HG03378 (cell line): ENCODE results near the gene PRDM16.

Experiments
- ATAC-seq: cut with Tn5 transposase; IDR thresholded peaks from one replicate; pipeline ENCODE4 v1.9.1; 2021; ENCODE audit warnings: mild to moderate bottlenecking, moderate library complexity; ENCODE audit not compliant: unreplicated experiment

PRDM16 gene

DNA sequence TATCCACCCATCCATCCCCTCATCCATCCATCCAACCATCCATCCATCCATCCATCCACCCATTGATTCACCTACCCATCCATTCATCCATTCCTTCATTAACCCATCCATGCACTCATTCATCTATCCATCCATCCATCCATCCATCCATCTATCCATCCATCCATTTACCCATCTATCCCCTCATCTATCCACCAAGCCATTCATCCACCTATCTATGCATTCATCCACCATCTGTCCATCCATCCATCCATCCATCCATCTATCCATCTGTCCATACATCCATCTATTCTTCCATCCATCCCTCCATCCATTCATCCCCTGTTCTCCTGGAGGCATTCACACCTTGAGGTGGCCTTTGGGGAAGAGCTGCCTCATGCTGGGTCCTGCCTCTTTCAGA is 107.0 kb downstream of the PRDM16 start:
- ATAC-seq = no peak

DNA sequence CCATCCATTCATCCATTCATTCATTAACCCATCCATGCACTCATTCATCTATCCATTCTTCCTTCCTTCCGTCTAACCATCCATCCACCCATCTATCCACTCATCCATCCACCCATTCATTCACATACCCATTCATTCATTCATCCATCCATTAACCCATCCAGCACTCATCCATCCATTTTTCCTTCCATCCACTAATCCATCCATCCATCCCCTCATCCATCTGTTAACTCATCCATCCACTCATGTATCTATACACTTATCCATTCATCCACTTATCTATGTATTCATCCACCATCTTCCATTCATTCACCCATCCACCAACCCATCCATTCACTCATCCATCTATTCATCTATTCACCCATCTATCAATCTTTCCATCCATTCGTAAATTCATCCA is 107.8 kb downstream of the PRDM16 start:
- no peak for ATAC-seq

DNA sequence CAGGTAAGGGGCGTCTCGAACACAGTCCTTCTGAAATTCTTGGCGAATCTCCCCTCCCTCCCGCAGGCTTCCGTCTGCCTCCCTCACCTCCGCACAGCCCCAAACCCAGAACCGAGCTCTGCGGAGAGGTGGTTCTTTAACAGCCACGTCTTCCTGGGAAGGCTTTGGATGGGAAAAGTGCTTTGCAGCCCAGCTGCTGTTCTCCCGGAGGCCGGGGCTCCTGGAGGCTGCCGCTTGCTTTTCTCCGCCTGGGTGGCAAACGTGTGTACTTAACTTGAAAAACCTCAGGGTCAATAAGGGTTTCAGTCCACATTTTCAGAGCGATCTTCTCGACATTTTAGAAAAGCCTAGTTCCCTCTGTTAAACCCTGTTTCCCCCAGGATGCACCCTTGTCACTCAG is 109.3 kb downstream of the PRDM16 start:
- no peak for ATAC-seq

DNA sequence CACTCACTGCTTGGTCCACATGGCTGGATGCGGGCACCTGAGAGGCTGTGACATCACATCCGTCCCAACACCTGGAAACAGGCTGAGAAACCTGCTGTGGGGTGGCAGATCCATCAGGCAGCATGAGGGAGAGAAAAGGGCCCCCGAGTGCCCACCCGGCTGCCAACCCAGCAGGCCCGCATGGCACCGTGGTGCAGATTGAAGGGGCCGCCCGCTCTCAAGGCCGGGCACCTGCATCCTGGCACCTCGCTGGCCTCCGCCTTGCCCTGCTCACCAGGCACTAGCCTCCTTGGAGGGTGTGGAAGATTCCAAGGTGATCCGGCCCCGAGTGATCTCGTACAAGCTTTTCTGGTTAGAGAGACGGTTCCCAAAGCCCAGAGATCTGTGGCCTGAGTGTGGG is 110.5 kb downstream of the PRDM16 start:
- no peak for ATAC-seq

GRCh38 chr1:3180915-3181314 is 111.9 kb downstream of the PRDM16 start:
- no peak for ATAC-seq

GRCh38 chr1:3181956-3182355 is 113.0 kb downstream of the PRDM16 start:
- no peak for ATAC-seq

DNA sequence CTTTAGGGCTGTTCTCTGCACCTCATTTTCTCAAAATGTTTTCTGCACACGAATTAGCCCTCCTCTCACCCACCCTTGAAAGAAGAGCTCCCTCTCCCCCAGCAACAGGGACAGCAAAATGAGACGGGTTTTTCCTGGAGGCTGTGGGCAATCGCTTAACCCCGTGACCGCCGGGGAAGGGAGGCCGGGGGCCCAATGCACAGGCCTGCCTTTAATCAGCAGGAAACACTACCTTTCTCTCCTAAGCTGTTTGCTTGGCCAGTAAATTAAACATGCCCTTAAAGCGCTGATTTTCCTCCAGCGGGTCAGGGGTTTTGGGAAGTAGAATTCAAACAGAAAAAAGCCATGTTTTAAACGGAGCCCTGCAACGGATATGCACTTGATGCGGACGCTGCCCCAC is 114.4 kb downstream of the PRDM16 start:
- no peak for ATAC-seq

DNA sequence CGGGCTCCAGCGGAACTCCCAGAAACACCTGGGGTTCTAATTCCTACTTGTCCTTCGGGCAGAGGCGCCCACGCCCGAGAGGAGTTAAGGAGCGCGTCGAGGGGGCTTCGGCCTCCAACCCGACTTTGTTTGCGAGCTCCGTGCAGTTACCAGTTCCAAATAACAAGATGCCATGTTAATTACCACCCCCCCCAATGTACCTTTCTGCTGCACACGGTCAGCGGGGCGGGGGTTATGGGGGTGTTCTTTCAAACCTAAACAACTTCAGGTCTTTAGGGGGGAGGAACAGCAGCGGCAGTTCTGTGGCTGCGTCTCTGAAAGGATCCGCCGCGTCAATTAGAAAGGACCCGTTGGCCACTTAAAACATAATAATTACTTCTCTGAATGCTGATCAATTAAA is 114.8 kb downstream of the PRDM16 start:
- ATAC-seq = no peak

- ATAC-seq = no peak
Measured at GRCh38 chr1:3184666-3185065, 115.7 kb downstream of the PRDM16 start.

DNA sequence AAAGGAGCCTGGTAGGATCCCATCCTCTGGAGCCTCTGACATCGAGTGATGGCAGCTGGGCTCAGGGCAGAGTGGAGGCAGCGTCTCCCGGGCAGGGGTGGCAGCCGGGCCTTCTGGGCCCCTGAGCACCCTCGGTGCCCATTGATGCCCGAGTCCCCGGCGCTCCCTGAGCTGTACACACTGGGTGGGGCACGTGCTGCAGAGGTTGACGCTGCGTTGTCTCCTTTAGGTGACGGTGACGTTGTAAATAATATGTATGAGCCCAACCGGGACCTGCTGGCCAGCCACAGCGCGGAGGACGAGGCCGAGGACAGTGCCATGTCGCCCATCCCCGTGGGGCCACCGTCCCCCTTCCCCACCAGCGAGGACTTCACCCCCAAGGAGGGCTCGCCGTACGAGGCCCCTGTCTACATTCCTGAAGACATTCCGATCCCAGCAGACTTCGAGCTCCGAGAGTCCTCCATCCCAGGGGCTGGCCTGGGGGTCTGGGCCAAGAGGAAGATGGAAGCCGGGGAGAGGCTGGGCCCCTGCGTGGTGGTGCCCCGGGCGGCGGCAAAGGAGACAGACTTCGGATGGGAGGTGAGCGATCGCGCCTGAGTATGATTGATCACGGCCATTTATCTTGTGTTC is 117.0 kb downstream of the PRDM16 start:
- no peak for ATAC-seq

GRCh38 chr1:3186526-3186921 is 117.5 kb downstream of the PRDM16 start:
- ATAC-seq = no peak

DNA sequence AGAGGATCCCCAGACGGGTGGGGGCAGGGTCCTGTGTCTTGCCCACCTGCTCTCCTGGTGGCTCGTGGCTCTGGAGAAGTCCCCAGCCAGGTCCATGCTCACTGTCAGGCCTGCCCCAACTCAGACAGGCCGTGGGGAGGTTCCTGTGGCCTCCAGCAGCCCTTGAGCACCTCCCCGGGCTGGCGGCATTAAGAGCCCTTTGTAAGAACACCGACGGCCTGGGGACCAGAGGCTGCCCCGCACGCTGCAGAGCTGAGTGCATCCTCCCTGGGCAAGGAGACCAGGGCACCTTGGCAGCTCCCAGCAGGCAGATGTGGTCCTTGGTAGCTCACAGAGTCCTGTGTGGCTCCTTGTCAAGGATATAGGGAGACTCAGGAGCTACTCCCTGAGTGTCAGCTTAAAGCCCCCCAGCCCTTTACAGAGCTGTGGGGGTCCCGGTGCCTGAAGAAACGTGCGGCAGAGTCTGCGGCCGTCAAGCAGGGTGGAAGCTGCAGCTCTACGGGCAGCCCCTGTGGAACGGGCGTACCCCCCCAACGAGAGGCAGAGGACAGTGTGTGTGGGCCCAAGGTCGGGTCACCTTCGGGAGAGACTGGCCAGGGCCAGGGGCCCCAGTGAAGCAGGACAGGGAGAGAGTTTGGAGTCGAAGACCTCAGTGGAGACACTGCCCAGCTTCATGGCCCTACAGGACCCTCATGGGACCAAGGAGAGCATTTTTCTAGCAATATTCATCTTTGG is 118.6 kb downstream of the PRDM16 start:
- ATAC-seq = no peak

DNA sequence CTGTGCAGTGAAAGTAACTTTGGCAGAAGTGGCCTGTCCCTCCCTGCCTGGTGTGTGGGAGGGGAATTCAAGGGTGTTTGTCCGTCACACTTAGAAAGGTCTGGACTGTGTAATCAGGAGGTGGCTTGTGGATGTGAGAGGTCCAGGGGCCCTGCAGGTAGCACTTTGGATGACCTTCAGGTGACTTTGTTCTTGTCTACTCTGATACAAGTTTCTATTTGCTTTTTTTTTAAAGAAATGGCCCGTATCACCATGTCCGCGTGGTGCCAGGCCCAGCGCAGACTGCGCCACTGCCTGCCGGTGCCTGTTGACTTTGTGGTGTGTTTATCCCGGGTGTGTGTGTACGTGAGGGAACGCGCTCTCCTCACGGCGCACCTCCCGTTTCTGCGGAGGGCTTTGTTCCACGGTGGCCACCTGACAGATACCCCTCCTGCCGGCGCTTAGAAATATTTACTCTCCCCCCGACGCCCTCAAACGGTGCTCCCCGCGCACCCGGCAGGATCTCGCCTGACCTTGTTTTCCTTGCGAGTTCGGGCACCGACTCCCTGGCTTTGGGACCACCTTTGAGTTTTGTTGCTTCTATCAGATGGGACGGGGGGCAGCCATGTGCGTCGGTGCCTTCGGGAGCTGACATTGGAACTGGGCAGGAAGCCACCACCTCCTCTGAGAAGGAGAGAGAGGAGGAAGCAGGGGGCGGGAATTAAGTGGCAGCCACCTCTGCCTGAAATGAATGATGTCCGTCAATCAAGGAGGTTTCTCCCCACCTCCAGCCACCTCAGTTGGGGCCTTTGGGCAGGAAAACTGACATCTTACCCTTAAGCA is 119.4 kb downstream of the PRDM16 start:
- ATAC-seq = no peak

- no peak for ATAC-seq
Measured at GRCh38 chr1:3190256-3191041, 121.4 kb downstream of the PRDM16 start.

- no peak for ATAC-seq
Measured at GRCh38 chr1:3192361-3192760, 123.4 kb downstream of the PRDM16 start.

GRCh38 chr1:3192825-3193224 is 123.8 kb downstream of the PRDM16 start:
- ATAC-seq = no peak

- no peak for ATAC-seq
Measured at GRCh38 chr1:3193811-3194210, 124.8 kb downstream of the PRDM16 start.

DNA sequence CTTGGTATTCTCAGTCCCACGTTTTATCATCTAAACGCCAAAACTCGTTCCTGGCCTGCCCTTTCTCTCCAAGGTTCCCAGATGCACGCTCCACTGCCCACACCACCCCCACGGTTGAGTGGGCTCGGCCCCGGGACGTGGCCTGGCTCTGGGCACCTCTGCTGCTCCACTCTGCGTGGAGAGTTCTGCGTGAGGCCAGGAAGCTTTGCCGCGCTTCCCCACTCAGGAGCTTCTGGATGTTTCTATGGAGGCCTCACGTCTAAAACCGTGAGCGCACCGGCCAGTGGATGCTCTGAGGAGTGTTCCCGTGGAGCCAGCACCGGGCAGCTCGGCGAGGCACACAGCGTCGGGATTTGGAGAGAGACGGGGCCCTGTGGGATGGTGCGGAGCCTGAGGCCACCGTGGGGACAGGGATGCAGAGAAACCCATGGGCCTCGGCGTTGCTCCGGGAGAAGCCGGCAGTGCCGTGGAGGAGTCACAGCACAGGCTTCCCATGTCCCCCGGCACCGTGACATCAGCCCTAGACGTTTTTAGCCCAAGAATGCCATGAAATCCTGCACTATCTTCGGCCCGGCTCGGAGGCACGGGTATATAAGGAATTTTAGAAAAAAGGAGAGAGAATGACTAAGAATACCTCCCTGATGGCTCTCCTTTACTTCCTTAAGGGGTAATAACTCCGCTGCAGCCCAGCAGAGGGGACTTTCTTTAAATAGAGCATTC is 125.9 kb downstream of the PRDM16 start:
- ATAC-seq = no peak

DNA sequence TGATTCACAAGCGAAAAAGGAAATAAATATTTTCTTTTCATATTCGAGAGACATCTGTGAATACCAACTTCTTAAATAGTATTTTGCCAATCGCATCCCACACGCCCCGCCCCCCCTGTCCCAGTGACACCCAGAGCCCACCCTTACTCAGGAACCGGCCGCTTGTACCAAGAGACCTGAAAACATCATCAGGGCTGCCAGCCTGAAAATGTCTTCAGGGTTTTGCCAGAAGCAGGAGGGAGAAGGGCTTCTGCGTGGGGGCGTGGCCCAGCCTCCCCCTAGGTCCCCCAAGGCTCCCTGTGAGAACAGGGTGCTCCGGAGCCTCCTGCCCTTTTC is 126.4 kb downstream of the PRDM16 start:
- ATAC-seq = no peak

DNA sequence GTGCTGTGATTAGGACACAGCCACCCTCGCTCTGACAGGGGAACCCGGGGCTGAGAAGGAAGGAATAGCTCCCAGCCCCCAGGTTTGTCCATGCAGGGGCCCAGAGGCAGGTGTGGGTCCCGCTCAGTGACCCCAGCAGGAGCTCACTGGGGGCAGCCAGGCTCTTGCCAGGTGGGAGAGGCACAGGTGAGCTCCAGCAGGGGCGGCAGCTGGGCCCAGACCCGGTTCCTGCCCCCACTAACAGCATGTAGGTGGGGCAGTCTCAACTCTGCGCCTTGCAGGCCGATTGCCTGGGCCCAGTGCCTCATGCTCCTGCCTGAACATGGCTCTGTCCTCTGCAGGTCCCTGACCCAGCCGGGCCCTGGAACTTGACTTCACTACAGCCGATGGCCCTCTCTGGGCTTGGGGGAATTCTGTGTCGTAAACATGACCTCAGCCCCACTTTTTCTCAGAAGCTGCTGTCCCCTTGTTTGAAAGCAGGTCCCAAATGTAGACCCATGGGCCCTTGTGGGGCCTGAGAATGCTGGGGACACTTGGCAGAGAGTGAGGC is 127.0 kb downstream of the PRDM16 start:
- ATAC-seq = no peak
